Spinal cord (tissue), 10 donors: ENCODE results near the gene PSMD1. TPM values are rescaled to one million over a fixed set of nuclear protein-coding genes. Genes with fewer than 3 reads are reported as not detected.
"Not testable (repeated sequence)": the region's sequence is repeated elsewhere in the genome, so short reads cannot be mapped to it uniquely, and the experiment has no call there.

Experiments used
- DNase-seq, 6 donors: peaks; one replicate each; pipeline versions ENCODE4 v3.0.0 to v3.0.0-alpha.2; 2013 to 2015; ENCODE audit warnings: low spot score in 6 of 6, low read depth in 4 of 6
- H3K27ac ChIP-seq: one replicate; pipeline ENCODE4 v1.5.1; 2013; ENCODE audit warnings: low read depth, low read length, control low read depth
- H3K27me3 ChIP-seq: one replicate; pipeline ENCODE4 v1.6.1; 2013; ENCODE audit warnings: low read length; ENCODE audit not compliant: control insufficient read depth, insufficient read depth
- H3K36me3 ChIP-seq: one replicate; pipeline ENCODE4 v1.6.1; 2013; ENCODE audit warnings: low read length; ENCODE audit not compliant: control insufficient read depth, insufficient read depth
- H3K4me1 ChIP-seq: one replicate; pipeline ENCODE4 v1.6.1; 2013; ENCODE audit warnings: low read length; ENCODE audit not compliant: control insufficient read depth, insufficient read depth
- H3K4me3 ChIP-seq: one replicate; pipeline ENCODE4 v1.5.1; 2013; ENCODE audit warnings: low read depth, low read length, control low read depth
- H3K9me3 ChIP-seq: one replicate; pipeline ENCODE4 v1.6.1; 2013; ENCODE audit warnings: low read length; ENCODE audit not compliant: control insufficient read depth, insufficient read depth
- WGBS: methylation state at CpG from one replicate; pipeline ENCODE4 v1.1.5; 2013; ENCODE audit warnings: missing lambda C conversion rate; ENCODE audit not compliant: insufficient coverage; 5-methylcytosine and 5-hydroxymethylcytosine counted together
- polyA plus RNA-seq, 2 donors: library from polyadenylated mRNA; unstranded; fragments of 120-200 nt; gene quantifications; one replicate each; pipeline ENCODE4 v1.2.1, GENCODE V29; 2013; ENCODE audit not compliant: insufficient read length in 2 of 2
- total RNA-seq, 2 donors: library from RNA; depleted of rRNA in 1 of 2; stranded (reverse); fragments of 120-200 nt in 1 of 2; fragments of >200 nt in 1 of 2; gene quantifications; one replicate each; pipeline versions ENCODE4 v1.2.3 to v1.2.4, GENCODE V29; 2013 to 2014
- donor health status: healthy.

Gene PSMD1
- total and polyA plus RNA-seq, 4 donors: 101 to 117 (median 104) TPM

- Histone ChIP-seq H3K27me3 (no peaks in the 10 kb centered on the region), H3K27ac (peak overlapping the region; percentile 87), H3K4me1 (peaks cover 46% of the 10 kb centered on the region), H3K4me3 (no peak overlapping the region), H3K9me3 (no peaks in the 10 kb centered on the region), H3K36me3 (no peaks in the 10 kb centered on the region)
- WGBS: 19% methylated on average over 6 of the region's 7 CpGs
- DNase-seq: peak; percentile 53 to 92 (median 73)
These were observed 41.2 kb upstream of the PSMD1 start for GRCh38 chr2:231015478-231015877.

- peak in 1 of 6 donors; percentile 62 for DNase-seq
- peak overlapping the region; percentile 87 for H3K27ac ChIP-seq
- no peaks in the 10 kb centered on the region for H3K36me3 ChIP-seq
- 41% methylated on average over 3 of the region's 3 CpGs for WGBS
- H3K27me3 ChIP-seq: no peaks in the 10 kb centered on the region
- H3K9me3 ChIP-seq: no peaks in the 10 kb centered on the region
- H3K4me1 ChIP-seq: peaks cover 46% of the 10 kb centered on the region
- no peak overlapping the region for H3K4me3 ChIP-seq
These were observed 40.7 kb upstream of the PSMD1 start for GRCh38 chr2:231015926-231016325.

DNA sequence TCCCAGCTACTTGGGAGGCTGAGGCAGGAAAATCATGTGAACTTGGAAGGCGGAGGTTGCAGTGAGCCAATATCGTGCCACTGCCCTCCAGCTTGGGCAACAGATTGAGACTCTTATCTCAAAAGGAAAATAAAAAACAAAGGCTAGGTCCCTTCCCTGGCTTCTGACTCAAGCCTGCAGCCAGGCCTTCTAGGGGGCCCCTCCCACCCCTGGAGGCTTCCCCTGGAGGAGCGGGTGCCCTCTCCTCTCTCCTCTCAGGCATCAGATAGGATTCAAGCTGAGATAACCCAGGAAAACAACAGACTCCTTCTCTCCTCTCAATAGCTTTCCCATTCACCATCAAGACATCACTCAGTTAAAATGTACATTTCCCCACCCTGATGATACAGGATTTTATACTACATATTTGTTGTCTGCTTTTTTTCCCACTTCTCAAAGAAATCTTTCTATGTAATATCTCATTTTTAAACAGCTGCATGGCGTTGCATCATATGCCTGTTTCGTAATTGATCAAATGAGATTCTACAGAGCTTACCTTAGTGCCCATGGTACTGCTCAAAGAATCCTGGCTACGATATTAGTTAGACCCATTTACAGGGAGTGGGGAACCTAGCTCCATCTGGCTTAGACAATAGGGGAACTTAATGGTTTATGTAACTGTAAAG, 40.0 kb upstream of the PSMD1 start:
- H3K27ac ChIP-seq: peak overlapping the region; percentile 87
- 75% methylated on average over 2 of the region's 6 CpGs for WGBS

DNA sequence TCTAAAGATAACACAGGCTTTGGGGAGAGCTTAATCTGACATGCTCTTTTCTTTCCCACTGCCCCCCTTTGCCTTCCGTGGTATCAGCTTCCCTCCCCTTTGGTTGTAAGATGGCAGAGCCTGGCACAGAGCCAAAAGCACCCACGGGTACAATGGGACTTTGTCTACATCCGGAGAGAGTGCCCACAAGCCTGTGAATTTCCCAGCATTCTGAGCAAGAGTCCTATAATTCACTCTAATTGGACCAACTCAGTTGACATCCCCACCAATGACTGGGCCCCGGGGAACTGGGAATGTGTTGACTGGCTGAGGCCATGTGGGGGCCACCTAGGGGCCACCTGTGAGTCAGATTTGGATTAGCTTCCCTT, 39.5 kb upstream of the PSMD1 start:
- Histone ChIP-seq H3K27ac (peak overlapping the region; percentile 87), H3K4me3 (no peak overlapping the region), H3K36me3 (no peaks in the 10 kb centered on the region), H3K4me1 (peaks cover 38% of the 10 kb centered on the region), H3K9me3 (no peaks in the 10 kb centered on the region), H3K27me3 (no peaks in the 10 kb centered on the region)
- 32% methylated on average over 3 of the region's 4 CpGs for WGBS
- peak in 3 of 6 donors; percentile 68 to 90 (median 86) for DNase-seq

More for the DNA sequence above, 40.0 kb upstream of the PSMD1 start:
- no peaks in the 10 kb centered on the region for H3K27me3 ChIP-seq
- no peaks in the 10 kb centered on the region for H3K36me3 ChIP-seq
- H3K4me3 ChIP-seq: no peak overlapping the region
- H3K4me1 ChIP-seq: peaks cover 43% of the 10 kb centered on the region
- no peak for DNase-seq
- H3K9me3 ChIP-seq: no peaks in the 10 kb centered on the region

DNA sequence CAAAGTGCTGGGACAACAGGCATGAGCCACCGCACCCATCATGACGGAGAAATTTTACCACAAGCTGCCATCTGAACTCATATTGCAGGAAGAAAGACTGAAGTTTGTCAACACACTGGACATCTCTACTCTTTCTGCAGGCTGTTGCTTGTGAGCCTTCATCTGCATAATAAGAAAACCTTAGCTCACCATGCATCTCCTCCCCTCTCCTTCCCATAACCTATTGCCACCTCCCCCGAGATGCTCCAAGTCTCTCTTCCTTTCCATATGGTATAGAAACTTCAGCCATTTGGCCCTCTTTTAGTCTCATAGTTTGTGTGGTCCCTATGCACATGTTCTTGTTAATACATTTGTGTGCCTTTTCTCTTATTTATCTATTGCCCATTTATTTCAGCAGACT, 38.5 kb upstream of the PSMD1 start:
- Histone ChIP-seq H3K9me3 (no peaks in the 10 kb centered on the region), H3K4me3 (no peak overlapping the region), H3K27me3 (no peaks in the 10 kb centered on the region), H3K4me1 (peaks cover 29% of the 10 kb centered on the region), H3K36me3 (no peaks in the 10 kb centered on the region), H3K27ac (no peak overlapping the region)
- WGBS: 89% methylated on average over 3 of the region's 3 CpGs
- no peak for DNase-seq

DNA sequence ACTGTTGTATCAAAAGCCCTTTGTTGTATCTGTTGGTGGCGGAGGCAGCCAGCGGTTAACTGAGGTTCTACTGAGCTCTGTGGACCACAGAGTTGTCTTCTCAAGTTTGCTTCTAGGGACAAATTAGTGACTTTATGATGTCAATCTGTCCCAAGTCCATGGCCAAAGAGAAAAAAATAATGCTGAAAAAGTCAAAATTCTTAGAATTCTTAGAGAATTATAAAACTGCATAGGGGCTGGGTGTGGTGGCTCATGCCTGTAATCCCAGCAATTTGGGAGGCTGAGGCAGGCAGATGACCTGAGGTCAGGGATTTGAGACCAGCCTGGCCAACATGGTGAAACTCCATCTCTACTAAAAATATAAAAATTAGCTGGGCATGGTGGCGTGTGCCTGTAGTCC, 31.6 kb upstream of the PSMD1 start:
- H3K4me1 ChIP-seq, H3K36me3 ChIP-seq, H3K9me3 ChIP-seq, H3K27ac ChIP-seq, H3K4me3 ChIP-seq, H3K27me3 ChIP-seq, DNase-seq: not testable (repeated sequence)
- WGBS: 83% methylated on average over 2 of the region's 3 CpGs

- no peak for DNase-seq
- Histone ChIP-seq H3K27me3 (peaks cover 2% of the 10 kb centered on the region), H3K4me3 (no peak overlapping the region), H3K27ac (no peak overlapping the region), H3K4me1 (no peaks in the 10 kb centered on the region), H3K36me3 (no peaks in the 10 kb centered on the region), H3K9me3 (no peaks in the 10 kb centered on the region)
These were observed 27.8 kb upstream of the PSMD1 start for GRCh38 chr2:231028889-231029288.

DNA sequence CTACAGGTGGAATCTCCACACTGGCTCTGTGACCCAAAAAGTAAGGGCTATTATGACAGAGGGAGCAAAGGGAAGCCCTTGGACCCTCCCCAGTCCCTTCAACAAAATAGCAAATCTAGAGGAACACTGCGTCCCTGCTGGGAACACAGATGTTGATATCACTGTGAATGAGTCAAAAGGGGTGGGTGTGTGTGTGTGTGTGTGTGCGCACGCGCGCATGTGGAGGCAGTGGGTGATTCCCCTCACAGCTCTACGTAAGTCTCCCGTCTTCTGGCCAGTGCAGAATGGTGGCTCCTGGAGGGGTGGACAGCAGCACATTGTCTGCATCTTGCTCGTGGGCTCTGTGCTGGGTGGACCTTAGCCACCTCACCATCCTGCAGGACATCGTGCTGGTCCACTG, 27.1 kb upstream of the PSMD1 start:
- 74% methylated on average over 7 of the region's 9 CpGs for WGBS
- no peak overlapping the region for H3K27ac ChIP-seq
- H3K27me3 ChIP-seq: peaks cover 2% of the 10 kb centered on the region
- no peaks in the 10 kb centered on the region for H3K9me3 ChIP-seq
- no peak overlapping the region for H3K4me3 ChIP-seq
- no peaks in the 10 kb centered on the region for H3K36me3 ChIP-seq
- H3K4me1 ChIP-seq: no peaks in the 10 kb centered on the region
- DNase-seq: no peak

DNA sequence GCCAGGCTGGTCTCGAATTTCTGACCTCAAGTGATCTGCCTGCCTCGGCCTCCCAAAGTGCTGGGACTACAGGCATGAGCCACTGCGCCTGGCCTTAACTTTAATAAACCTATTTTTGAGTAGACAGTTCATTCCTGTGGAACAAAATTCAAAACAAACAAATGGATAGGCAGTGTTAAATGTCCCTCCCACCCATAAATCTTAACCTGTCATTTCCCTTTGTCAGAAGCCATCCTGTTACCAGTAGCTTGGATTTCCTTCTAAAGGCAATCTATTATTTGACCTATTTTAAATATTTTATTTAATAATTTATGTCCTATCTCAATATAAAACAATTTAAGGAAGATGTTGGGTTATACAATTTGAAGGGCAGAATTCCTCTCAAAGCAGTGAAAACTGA, 25.9 kb upstream of the PSMD1 start:
- WGBS: 92% methylated on average over 2 of the region's 3 CpGs
- H3K9me3 ChIP-seq: no peaks in the 10 kb centered on the region
- no peak overlapping the region for H3K27ac ChIP-seq
- no peaks in the 10 kb centered on the region for H3K4me1 ChIP-seq
- peaks cover 5% of the 10 kb centered on the region for H3K27me3 ChIP-seq
- H3K36me3 ChIP-seq: no peaks in the 10 kb centered on the region
- H3K4me3 ChIP-seq: no peak overlapping the region
- no peak for DNase-seq

DNA sequence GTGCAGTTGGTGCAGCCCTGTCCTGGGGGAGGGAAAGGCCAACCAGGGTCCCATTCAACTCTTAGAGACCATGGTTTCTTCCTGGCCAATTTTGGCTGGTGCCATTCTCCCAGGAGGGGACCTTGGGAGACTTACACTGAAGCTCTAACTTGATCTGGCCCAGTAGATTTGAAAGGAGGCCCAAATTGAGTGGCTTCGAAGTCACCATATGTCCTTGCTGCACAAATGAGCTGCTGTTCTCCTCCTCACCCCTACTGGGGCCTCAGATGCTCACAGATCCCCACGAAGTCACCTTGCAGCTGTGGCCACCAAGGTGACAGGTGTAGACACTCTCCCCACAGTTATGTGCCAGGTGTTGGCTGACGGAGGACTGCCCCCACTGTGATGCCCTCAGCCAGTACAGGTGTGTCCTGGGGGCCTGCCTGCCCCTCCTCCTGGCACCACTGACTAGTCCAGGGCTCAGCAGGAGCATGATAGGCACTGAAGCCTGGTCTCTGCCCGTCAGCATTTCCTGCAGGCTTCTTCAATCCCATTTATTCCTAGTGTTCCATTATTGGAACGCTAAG, 24.0 kb upstream of the PSMD1 start:
- no peaks in the 10 kb centered on the region for H3K36me3 ChIP-seq
- peaks cover 7% of the 10 kb centered on the region for H3K27me3 ChIP-seq
- H3K4me3 ChIP-seq: no peak overlapping the region
- no peak for DNase-seq
- no peaks in the 10 kb centered on the region for H3K9me3 ChIP-seq
- H3K4me1 ChIP-seq: peaks cover 2% of the 10 kb centered on the region
- H3K27ac ChIP-seq: no peak overlapping the region
- WGBS: 67% methylated on average over 4 of the region's 5 CpGs
